ENCODE data around the gene NT5DC2. TPM values are rescaled to one million over a fixed set of nuclear protein-coding genes. Genes with fewer than 3 reads are reported as not detected.
A peak's percentile ranks its signal among the peaks of the same experiment; 100 is the strongest.

NT5DC2 gene
- total RNA-seq, 4 donors from 2014 or later = 51.8 to 68.7 (median 63.3) TPM

DNA sequence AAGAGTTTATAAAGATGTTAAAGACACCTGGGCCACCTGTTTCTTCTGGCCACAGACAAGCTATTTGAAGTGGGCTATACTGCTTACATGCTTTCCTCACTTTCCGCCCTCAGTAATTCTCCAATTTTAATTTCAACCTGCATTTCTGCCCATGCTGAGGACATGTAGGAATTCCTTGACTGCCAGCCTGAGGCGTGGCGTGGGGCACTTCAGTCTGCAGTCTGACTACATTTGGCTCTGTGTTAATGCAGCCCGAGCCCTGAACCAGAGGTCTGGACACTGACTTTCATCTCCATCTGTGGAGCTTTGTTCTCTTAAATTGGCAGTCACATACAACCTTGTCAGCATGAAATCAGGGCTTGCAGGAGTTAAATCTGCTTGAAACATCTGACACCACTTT lies 11.3 kb upstream of the NT5DC2 start:
- H3K36me3 ChIP-seq = peaks cover 38% of the 10 kb centered on the region
- DNase-seq (ENCODE audit: low spot score in 2 of 2) = no peak
- H3K4me1 ChIP-seq = peaks cover 7% of the 10 kb centered on the region
- H3K27ac ChIP-seq = no peak overlapping the region
- 90% methylated on average over 4 of the region's 4 CpGs for WGBS
- H3K9me3 ChIP-seq = no peaks in the 10 kb centered on the region
- TF ChIP-seq POLR2AphosphoS5 (IDR thresholded peaks at IDR 0.05) = no peak
- TF ChIP-seq EP300 (IDR thresholded peaks at IDR 0.05) = no peak
- H3K4me3 ChIP-seq = no peak overlapping the region
- no peaks in the 10 kb centered on the region for H3K27me3 ChIP-seq

DNA sequence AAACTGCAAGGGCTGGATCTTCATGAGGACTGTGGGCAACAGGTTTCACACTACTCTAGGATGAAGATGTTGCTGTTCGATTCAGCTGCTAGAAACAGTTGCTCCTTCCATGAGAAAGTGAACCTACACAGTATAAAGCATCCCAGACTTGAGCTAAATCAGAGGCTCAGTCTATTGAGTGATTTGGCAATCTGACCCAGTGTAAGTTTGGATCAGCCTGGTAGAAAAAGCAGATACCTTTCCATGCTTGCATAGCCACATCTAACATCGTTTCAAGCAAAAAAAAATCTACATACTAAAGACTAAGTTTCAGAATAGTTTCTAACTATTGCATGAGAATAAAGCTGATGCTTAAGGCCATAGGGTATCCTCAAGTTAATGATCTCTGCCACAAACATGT lies 7.4 kb upstream of the NT5DC2 start:
- Histone ChIP-seq H3K9me3 (no peaks in the 10 kb centered on the region), H3K4me1 (peaks cover 39% of the 10 kb centered on the region), H3K27ac (no peak overlapping the region), H3K36me3 (peaks cover 9% of the 10 kb centered on the region), H3K4me3 (no peak overlapping the region), H3K27me3 (no peaks in the 10 kb centered on the region)
- TF ChIP-seq POLR2A (IDR thresholded peaks at IDR 0.05) (no peak), POLR2AphosphoS5 (IDR thresholded peaks at IDR 0.05) (no peak)
- 54% methylated on average over 2 of the region's 2 CpGs for WGBS
- no peak for DNase-seq (ENCODE audit: low spot score in 2 of 2)

DNA sequence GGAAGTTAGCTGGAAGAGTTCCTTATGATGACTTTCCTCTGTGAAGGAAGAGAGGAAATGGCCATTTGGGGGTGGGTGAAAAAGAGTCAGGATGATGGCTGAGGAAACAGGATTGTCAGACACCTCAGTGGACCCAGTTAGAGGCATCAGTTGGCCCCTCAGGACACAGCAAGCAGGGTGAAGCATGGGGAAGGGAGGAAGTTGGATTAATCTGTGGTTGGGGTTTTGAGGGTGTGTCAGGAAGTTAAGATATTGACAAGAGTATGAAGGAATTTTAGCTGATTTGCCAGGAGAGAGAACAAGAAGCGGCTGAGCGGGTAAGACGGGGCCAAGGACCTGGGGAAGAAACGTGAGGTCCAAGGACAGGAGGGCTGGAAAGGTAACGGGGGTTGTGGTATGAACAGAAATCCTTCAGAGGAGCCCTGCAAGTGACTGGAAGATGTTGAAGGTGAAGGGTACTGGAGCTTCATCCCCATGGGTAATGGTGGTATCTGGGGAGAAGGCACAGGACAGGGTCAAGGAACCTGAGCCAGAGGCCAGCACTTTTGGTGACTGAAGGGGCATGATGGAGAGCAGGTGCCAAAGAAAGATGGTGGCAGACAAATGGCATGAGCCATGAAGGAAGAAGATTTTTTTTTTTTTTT lies 5.5 kb upstream of the NT5DC2 start:
- TF ChIP-seq POLR2A (IDR thresholded peaks at IDR 0.05) = no peak
- TF ChIP-seq EP300 (IDR thresholded peaks at IDR 0.05) = no peak
- TF ChIP-seq, protein P1, sequence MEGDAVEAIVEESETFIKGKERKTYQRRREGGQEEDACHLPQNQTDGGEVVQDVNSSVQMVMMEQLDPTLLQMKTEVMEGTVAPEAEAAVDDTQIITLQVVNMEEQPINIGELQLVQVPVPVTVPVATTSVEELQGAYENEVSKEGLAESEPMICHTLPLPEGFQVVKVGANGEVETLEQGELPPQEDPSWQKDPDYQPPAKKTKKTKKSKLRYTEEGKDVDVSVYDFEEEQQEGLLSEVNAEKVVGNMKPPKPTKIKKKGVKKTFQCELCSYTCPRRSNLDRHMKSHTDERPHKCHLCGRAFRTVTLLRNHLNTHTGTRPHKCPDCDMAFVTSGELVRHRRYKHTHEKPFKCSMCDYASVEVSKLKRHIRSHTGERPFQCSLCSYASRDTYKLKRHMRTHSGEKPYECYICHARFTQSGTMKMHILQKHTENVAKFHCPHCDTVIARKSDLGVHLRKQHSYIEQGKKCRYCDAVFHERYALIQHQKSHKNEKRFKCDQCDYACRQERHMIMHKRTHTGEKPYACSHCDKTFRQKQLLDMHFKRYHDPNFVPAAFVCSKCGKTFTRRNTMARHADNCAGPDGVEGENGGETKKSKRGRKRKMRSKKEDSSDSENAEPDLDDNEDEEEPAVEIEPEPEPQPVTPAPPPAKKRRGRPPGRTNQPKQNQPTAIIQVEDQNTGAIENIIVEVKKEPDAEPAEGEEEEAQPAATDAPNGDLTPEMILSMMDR (IDR thresholded peaks at IDR 0.05) = no peak

DNA sequence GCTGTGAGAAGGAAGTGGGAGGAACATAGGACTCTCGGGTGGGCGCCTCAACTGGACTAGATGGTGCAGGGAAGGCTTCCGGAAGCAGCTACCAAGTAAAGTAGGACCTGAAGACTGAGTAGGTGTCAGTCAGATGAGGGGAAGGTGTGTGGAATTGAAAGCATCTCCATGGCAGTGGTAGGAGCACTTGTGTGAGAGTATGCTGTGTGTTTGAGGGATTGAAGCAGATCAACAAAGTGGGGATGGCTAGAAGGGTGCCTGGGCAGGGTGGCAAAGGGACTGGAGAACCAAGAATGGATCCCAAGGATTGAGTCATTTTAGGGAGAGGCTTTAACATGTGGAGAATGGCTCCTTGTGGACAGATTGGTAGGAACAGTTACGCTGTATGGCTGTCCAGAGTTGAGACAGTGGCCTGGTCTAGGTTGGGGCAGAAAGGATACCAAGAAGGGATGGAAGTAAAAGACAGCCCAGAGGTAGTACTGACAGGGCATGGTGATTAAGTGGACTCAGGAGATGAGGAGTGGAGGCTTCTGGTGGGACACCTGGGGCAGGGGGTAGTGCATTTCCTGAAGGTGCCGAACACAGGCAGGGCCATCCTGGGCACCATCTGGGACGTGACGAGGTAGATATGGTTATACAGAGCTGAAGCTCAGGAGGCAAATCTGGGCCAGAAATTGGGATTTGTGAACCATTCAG lies 4.2 kb upstream of the NT5DC2 start:
- Histone ChIP-seq H3K36me3 (no peaks in the 10 kb centered on the region), H3K27ac (peak overlapping the region; percentile 92), H3K4me1 (peaks cover 66% of the 10 kb centered on the region), H3K27me3 (no peaks in the 10 kb centered on the region), H3K4me3 (peak overlapping the region; percentile 74), H3K9me3 (no peaks in the 10 kb centered on the region)
- WGBS = 76% methylated on average over 7 of the region's 7 CpGs
- DNase-seq (ENCODE audit: low spot score in 2 of 2) = no peak
- TF ChIP-seq EP300 (IDR thresholded peaks at IDR 0.05) (no peak), POLR2A (IDR thresholded peaks at IDR 0.05) (no peak), POLR2AphosphoS5 (IDR thresholded peaks at IDR 0.05) (no peak)
- TF ChIP-seq, protein P1 (IDR thresholded peaks at IDR 0.05) = no peak

More for the DNA sequence above, 5.5 kb upstream of the NT5DC2 start:
- Histone ChIP-seq H3K4me1 (peaks cover 58% of the 10 kb centered on the region), H3K27me3 (no peaks in the 10 kb centered on the region), H3K27ac (no peak overlapping the region), H3K9me3 (no peaks in the 10 kb centered on the region), H3K36me3 (peaks cover 5% of the 10 kb centered on the region), H3K4me3 (no peak overlapping the region)
- 72% methylated on average over 5 of the region's 5 CpGs for WGBS
- DNase-seq (ENCODE audit: low spot score in 2 of 2) = no peak

DNA sequence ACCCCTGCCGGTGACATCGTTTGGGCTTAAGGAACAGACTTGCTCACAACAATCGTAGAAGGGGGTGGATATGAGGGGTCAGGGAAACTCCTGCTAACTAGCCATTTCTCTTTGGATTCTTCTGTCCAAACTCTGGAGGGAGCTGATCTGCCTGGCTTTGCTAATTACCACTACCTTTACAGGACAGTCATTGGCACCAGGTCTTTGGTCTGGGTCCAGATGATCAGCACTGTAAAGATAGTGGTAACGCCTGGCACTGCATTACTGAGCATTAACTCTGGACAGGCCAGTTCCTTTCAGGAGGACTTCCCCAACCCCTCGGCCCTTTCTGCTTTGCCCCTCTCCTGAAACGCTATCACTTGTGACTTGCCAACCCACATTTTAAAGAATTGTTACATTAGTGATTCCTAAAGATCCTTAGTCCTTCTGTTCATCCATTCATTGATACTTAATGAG lies 3.5 kb upstream of the NT5DC2 start:
- Histone ChIP-seq H3K27me3 (no peaks in the 10 kb centered on the region), H3K4me1 (peaks cover 73% of the 10 kb centered on the region), H3K9me3 (no peaks in the 10 kb centered on the region), H3K36me3 (no peaks in the 10 kb centered on the region), H3K4me3 (peak overlapping the region; percentile 74), H3K27ac (peak overlapping the region; percentile 92)
- no peak for DNase-seq (ENCODE audit: low spot score in 2 of 2)
- 0% methylated on average over 6 of the region's 6 CpGs for WGBS
- TF ChIP-seq POLR2A (IDR thresholded peaks at IDR 0.05) = no peak
- TF ChIP-seq, protein P1 (IDR thresholded peaks at IDR 0.05) = no peak
- no peak for TF ChIP-seq POLR2AphosphoS5 (IDR thresholded peaks at IDR 0.05)
- no peak for TF ChIP-seq EP300 (IDR thresholded peaks at IDR 0.05)

DNA sequence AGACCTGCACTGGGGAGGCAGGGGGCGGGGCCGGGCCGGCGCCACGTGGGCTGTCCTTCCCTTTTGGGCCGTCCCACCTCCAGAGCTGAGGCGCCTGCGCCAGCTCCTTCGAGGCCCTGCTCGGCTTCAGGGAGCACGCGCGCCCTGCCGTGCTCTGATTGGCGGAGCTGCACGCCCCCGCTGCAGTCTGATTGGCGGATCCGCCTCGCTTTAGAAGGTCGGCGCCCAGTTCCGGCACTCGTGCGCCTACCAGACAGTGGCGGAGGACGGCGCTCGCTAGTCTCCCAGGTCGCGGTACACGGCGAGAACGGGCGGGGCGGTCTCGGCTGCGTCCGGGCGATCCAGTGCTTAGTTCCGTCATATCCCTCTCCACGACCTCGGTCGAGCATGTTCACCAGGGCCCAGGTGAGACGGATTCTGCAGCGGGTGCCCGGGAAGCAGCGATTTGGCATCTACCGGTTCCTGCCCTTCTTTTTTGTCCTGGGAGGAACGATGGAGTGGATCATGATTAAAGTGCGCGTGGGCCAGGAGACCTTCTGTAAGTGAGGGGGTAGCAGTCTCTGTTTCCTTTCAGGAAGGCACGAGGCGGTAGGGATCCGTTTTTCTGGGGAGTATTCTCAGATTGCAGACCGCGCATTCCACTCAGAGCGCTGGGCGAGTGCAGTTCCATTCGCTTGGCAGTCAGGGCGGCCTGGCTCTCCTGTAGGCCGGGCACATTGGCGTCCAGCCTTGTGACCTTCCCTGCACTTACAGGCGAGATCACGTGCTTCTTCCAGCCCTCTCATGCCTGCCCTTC lies 2.9 kb upstream of the NT5DC2 start, which contains the start of gene UQCC5:
Gene UQCC5 (plus strand): TSS at position 237 of the 796 bp plus-strand sequence. CDS start 151 bp downstream, at position 388.
- H3K4me1 ChIP-seq = peaks cover 80% of the 10 kb centered on the region

More for the DNA sequence above, 2.9 kb upstream of the NT5DC2 start, which contains the start of gene UQCC5:
- 0% methylated on average over 8 of the region's 65 CpGs for WGBS
- Histone ChIP-seq H3K27me3 (no peaks in the 10 kb centered on the region), H3K4me3 (peak within 1 kb of the TSS; percentile 74), H3K27ac (peak within 1 kb of the TSS; percentile 92), H3K9me3 (no peaks in the 10 kb centered on the region), H3K36me3 (no peaks in the 10 kb centered on the region)
- TF ChIP-seq EP300 (IDR thresholded peaks at IDR 0.05) (no peak), POLR2AphosphoS5 (IDR thresholded peaks at IDR 0.05) (peak; percentile 83 to 95 (median 85)), POLR2A (IDR thresholded peaks at IDR 0.05) (peak; percentile 73 to 88)
- TF ChIP-seq, protein P1 (IDR thresholded peaks at IDR 0.05) = no peak
- DNase-seq (ENCODE audit: low spot score in 2 of 2) = peak; percentile 98

All from suprapubic skin (tissue), 4 donors.